ENCODE data around the gene SAMD13.

DNA sequence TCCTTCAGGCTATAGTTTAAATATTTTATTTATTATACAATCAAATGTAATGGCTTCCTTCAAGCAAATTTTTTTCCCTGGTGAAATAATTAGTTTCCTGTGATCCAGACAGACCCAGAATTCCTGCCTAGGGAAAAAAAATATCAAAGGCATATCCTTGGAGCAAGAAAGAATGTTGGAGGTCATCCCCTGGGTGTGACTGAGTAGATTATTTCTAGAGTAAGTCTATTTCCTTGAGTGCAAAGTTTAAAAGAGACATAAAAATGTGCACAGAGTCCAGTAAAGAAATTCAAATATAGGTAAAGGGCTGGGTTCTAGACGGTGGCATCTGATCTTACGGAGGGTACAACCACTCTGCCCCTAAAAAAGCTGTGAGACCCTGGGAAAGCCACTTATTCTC, 32.2 kb upstream of the SAMD13 start:
- TF ChIP-seq, protein P1, sequence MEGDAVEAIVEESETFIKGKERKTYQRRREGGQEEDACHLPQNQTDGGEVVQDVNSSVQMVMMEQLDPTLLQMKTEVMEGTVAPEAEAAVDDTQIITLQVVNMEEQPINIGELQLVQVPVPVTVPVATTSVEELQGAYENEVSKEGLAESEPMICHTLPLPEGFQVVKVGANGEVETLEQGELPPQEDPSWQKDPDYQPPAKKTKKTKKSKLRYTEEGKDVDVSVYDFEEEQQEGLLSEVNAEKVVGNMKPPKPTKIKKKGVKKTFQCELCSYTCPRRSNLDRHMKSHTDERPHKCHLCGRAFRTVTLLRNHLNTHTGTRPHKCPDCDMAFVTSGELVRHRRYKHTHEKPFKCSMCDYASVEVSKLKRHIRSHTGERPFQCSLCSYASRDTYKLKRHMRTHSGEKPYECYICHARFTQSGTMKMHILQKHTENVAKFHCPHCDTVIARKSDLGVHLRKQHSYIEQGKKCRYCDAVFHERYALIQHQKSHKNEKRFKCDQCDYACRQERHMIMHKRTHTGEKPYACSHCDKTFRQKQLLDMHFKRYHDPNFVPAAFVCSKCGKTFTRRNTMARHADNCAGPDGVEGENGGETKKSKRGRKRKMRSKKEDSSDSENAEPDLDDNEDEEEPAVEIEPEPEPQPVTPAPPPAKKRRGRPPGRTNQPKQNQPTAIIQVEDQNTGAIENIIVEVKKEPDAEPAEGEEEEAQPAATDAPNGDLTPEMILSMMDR (conservative IDR thresholded peaks at IDR 0.05; ENCODE audit: low read depth, low read length): no peak
- no peak for TF ChIP-seq CEBPB (IDR thresholded peaks at IDR 0.05; ENCODE audit: low read depth, low read length)
- TF ChIP-seq, protein P2, sequence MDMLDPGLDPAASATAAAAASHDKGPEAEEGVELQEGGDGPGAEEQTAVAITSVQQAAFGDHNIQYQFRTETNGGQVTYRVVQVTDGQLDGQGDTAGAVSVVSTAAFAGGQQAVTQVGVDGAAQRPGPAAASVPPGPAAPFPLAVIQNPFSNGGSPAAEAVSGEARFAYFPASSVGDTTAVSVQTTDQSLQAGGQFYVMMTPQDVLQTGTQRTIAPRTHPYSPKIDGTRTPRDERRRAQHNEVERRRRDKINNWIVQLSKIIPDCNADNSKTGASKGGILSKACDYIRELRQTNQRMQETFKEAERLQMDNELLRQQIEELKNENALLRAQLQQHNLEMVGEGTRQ (IDR thresholded peaks at IDR 0.05; ENCODE audit: low read depth, low read length): no peak
- TF ChIP-seq POLR2A (IDR thresholded peaks at IDR 0.05; ENCODE audit: low read depth, low read length): no peak
- TF ChIP-seq, protein P3, sequence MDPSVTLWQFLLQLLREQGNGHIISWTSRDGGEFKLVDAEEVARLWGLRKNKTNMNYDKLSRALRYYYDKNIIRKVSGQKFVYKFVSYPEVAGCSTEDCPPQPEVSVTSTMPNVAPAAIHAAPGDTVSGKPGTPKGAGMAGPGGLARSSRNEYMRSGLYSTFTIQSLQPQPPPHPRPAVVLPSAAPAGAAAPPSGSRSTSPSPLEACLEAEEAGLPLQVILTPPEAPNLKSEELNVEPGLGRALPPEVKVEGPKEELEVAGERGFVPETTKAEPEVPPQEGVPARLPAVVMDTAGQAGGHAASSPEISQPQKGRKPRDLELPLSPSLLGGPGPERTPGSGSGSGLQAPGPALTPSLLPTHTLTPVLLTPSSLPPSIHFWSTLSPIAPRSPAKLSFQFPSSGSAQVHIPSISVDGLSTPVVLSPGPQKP (IDR thresholded peaks at IDR 0.05; ENCODE audit: borderline replicate concordance, low read depth, low read length): no peak
- no peak for TF ChIP-seq MXI1 (IDR thresholded peaks at IDR 0.05; ENCODE audit: borderline replicate concordance, low read depth, low read length)
- no peak for TF ChIP-seq FOS (IDR thresholded peaks at IDR 0.05; ENCODE audit: low read depth, low read length)
- TF ChIP-seq SMC3 (IDR thresholded peaks at IDR 0.05; ENCODE audit: low read depth, low read length): no peak
- no peak for TF ChIP-seq RFX5 (IDR thresholded peaks at IDR 0.05; ENCODE audit: low read depth, low read length)
- TF ChIP-seq RAD21 (IDR thresholded peaks at IDR 0.05; ENCODE audit: low read length): no peak
- TF ChIP-seq RCOR1 (IDR thresholded peaks at IDR 0.05; ENCODE audit: insufficient replicate concordance, low read length): no peak
- TF ChIP-seq CHD1 (IDR thresholded peaks at IDR 0.05; ENCODE audit: low read depth, low read length): no peak
